Stimulated activated effector memory CD8-positive, alpha-beta T cell treated with anti-CD3 and anti-CD28 coated beads, Interleukin-12 subunit alpha, Interleukin-12 subunit beta, amount 100 ng/mL, for 72 hours (primary cell): ENCODE measurements around the gene TM9SF3.

ENCODE experiments used
- ATAC-seq: fragments of 150-1000 bp; cut with Tn5 transposase; 2 replicates; pipeline ENCODE4 v1.10.0; 2021
- DNase-seq, 2 donors: peaks; one replicate each; pipeline ENCODE4 v3.0.0; 2021 to 2022; ENCODE audit warnings: low spot score in 2 of 2
- H3K27ac Mint-ChIP-seq: one replicate; pipeline ENCODE4 v1.8.0; 2022; ENCODE audit warnings: mild to moderate bottlenecking, mixed read lengths
- H3K36me3 Mint-ChIP-seq: one replicate; pipeline ENCODE4 v1.8.0; 2022; ENCODE audit warnings: mild to moderate bottlenecking, mixed read lengths
- H3K4me1 Mint-ChIP-seq: one replicate; pipeline ENCODE4 v1.8.0; 2022; ENCODE audit warnings: mixed read lengths
- H3K4me3 Mint-ChIP-seq: one replicate; pipeline ENCODE4 v1.8.0; 2022; ENCODE audit warnings: mild to moderate bottlenecking, mixed read lengths
- H3K9me3 Mint-ChIP-seq: one replicate; pipeline ENCODE4 v1.8.0; 2022; ENCODE audit warnings: mixed read lengths

The TM9SF3 gene

DNA sequence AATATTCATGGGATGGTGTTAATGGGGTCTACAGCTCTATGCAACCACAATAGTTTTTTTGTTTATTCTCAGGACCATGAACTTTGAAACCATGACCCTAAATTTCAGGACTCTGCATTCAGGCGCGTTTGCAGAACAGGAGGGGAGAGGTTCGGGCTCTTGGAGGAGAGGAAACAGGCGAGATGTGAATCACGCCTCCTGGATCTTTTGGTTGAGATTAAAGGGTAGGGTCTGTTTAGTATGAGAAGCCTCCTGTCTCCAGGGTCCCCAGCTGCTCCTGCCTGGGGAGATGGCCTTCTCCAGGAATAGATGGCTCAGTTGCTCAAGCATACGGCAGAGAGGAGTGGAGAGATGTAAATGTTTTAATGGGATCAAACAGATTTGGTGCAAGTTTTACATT is 91.3 kb downstream of the TM9SF3 start:
- no peak overlapping the region for H3K27ac Mint-ChIP-seq
- no peak for DNase-seq
- H3K4me3 Mint-ChIP-seq = no peak overlapping the region
- H3K4me1 Mint-ChIP-seq = no peaks in the 10 kb centered on the region
- no peaks in the 10 kb centered on the region for H3K36me3 Mint-ChIP-seq
- H3K9me3 Mint-ChIP-seq = no peaks in the 10 kb centered on the region
- ATAC-seq = no peak

DNA sequence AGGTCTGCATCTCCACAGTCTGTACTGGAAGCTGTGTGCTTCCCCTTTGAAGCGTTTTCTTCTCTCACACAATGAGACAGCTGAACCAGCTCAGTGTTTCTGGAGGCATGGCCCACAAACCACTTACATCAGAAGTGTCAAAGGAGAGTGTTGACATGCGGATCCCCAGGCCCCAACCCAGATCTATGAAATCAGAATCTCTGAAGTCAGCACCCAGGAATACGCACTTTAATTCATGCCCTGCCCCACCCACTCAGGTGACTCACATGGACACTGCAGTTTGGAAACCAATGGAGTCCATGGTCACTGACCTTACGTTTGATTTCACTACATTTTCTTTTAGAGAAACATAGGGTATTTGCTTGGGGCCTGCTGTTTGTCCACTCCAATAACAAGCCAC is 92.1 kb downstream of the TM9SF3 start:
- no peaks in the 10 kb centered on the region for H3K4me1 Mint-ChIP-seq
- H3K9me3 Mint-ChIP-seq = no peaks in the 10 kb centered on the region
- DNase-seq (no peak), ATAC-seq (no peak)
- no peak overlapping the region for H3K4me3 Mint-ChIP-seq
- no peaks in the 10 kb centered on the region for H3K36me3 Mint-ChIP-seq
- no peak overlapping the region for H3K27ac Mint-ChIP-seq

DNA sequence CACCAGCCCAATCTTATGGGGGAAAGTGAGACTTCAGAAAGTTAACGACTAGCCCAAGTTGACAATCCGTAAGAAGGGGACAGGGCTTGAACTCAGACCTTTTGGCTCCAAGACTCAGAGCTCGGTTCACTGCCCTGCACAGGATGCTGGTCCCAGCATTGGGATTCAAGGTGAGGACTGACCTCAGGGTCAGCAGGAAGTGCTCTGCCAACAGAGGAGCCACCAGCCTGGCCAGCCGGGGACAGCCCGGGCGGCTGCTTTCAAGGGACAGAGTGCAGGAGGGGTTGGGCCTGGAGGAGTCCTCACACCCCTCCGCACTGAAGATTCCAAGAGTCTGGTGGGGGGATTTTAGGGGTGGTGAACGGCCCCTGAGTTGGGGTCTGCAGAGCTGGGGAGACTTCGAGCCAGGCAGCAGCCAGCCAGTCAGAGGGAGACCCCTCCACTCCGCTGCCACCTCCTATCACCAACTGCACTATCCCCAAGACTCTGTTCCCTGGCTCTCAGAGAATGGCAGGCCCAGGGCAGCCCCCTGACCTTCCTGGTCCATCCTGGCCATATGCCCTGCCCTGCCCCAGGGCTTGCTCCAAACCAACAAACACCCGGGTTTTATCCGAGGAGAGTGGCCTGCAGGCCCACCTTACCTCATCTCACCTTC is 92.8 kb downstream of the TM9SF3 start:
- H3K4me3 Mint-ChIP-seq = no peak overlapping the region
- H3K9me3 Mint-ChIP-seq = no peaks in the 10 kb centered on the region
- peak; percentile 32 for ATAC-seq

DNA sequence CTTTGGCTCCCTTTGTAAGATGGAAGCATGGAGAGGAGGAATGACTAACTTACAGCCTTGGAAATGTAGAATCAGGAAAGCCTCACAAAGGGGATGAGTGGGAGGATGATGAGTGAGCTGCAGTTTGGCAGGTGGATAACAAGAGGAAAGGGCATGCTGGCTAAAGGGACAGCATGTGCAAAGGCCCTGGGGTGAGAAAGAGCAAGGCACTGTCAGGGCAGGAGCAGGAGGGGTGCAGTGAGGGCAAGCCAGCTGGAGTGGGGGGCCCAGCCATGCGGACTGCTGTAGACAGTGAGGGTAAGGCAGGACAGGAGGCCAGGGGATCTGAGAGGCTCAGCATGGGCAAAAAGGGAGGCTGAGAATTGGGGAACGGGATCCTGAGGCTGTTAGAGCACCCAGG is 93.6 kb downstream of the TM9SF3 start:
- H3K36me3 Mint-ChIP-seq = no peaks in the 10 kb centered on the region
- no peak overlapping the region for H3K4me3 Mint-ChIP-seq
- peak; percentile 35 for ATAC-seq
- no peak overlapping the region for H3K27ac Mint-ChIP-seq
- no peaks in the 10 kb centered on the region for H3K4me1 Mint-ChIP-seq
- no peaks in the 10 kb centered on the region for H3K9me3 Mint-ChIP-seq
- DNase-seq = no peak

More for the DNA sequence above, 92.8 kb downstream of the TM9SF3 start:
- Mint-ChIP-seq H3K4me1 (no peaks in the 10 kb centered on the region), H3K36me3 (no peaks in the 10 kb centered on the region), H3K27ac (no peak overlapping the region)
- no peak for DNase-seq

DNA sequence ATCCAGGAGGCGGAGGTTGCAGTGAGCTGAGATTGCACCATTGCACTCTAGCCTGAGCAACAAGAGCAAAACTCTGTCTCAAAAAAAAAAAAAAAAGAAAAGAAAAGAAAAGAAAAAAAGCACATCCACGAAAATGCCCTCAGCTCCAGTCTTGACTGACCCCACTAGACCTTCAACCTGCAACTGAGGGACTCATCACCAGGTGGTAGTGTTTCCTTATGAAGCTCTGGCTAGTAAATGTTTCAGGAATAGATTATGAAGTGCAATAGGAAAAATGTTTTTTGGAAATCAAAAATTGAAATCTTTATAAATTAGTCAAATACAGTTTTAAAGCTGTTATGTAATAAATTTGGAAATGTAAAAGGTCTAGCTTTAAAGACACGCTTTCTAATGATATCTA is 95.5 kb downstream of the TM9SF3 start:
- DNase-seq = no peak
- Mint-ChIP-seq H3K36me3 (no peaks in the 10 kb centered on the region), H3K27ac (no peak overlapping the region), H3K4me3 (no peak overlapping the region), H3K4me1 (no peaks in the 10 kb centered on the region), H3K9me3 (no peaks in the 10 kb centered on the region)
- ATAC-seq = no peak

DNA sequence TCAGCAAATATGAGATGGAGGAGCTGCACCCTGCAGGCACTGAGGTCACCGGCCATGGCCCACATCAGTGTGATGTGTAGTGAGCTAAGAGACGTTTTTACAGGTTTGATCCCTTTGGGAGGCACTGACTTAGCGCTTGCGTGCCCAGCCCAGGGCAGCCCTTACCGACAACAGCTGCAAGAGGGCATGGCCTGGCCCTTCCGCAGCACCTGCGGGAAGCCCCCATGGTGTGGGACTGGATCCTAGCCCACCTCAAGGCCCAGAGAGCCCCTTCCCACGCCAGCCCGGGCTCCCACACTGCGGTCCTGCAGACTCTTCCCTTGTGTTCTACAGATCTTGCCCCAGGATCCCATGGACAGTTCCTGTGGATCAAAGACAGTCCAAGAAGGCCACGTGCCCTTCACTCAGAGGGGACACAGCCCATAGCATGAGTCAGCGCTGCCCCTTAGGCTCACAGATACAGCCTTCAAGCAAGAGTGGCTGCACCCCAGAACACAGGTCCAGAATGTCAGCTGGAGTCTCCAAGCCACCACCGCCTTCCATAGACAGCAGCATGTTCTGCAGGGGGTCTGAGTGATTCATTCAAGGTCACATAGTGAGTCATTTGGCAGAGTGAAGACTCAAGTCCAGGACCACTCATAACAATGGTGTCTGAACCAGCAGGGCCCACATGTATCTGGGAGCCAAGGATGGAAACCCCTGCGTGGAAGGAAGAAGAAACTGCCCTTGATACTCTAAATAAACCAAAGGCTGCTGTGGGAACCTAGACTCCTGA is 98.5 kb downstream of the TM9SF3 start:
- Mint-ChIP-seq H3K27ac (no peak overlapping the region), H3K9me3 (no peaks in the 10 kb centered on the region), H3K36me3 (no peaks in the 10 kb centered on the region), H3K4me1 (no peaks in the 10 kb centered on the region), H3K4me3 (no peak overlapping the region)
- peak; percentile 43 for ATAC-seq
- DNase-seq = no peak

DNA sequence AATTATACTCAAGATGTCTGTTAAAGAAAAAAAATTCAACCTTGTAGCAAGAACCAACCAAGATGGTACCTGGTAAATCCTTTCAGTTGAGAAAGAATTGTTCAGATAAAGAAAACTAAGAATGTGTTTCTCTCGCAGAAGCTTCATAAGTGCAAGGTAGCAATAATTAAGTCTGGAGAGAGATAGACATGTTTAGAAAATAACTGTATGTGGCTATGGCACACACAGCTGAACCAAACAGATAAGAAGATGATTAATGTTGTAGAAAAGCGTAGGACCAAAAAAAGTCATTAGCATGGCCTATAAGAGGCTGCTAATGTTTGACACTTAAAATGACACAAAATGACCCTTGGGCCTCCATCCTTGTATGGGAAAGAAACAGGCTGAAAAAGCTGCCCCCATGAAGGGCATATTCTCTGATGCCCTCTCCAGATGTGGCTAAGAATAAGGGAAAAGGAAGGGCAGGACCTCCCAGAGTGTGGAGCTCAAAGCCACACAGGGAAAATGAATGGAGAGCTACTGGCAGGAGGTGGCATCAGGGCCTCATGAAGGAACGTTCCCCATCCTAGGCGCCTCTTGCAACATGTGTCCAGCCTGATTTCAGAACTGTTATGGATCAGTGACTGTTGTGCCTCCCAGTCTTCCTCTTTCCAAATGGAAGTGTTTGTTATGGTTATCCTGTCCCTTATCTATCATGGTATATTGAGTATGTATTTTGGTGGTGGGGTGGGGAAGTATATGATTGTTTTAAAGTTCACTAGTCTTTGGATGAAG is 103.8 kb downstream of the TM9SF3 start:
- DNase-seq (no peak), ATAC-seq (no peak)
- Mint-ChIP-seq H3K36me3 (no peaks in the 10 kb centered on the region), H3K4me3 (no peak overlapping the region), H3K9me3 (no peaks in the 10 kb centered on the region), H3K27ac (no peak overlapping the region), H3K4me1 (no peaks in the 10 kb centered on the region)

DNA sequence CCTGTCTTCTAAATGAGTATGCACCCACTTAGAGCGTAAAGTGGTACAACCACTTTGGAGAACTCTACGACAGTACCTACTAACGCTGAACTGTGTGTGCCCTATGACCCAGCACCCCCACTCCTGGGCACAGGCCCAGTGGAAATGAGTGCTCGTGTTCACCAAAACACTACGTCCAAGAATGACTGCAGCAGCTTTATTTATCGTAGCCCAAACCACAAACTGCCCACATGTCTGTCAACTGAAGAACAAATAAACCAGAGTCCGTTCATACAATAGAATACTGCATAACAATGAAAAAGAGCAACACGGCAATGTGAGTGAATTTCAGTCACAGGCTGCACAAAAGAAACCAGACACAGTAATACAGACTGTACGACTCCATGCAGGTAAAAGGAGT is 108.5 kb downstream of the TM9SF3 start:
- Mint-ChIP-seq H3K9me3 (no peaks in the 10 kb centered on the region), H3K4me3 (no peak overlapping the region), H3K4me1 (no peaks in the 10 kb centered on the region), H3K36me3 (no peaks in the 10 kb centered on the region), H3K27ac (no peak overlapping the region)
- ATAC-seq (no peak), DNase-seq (no peak)

DNA sequence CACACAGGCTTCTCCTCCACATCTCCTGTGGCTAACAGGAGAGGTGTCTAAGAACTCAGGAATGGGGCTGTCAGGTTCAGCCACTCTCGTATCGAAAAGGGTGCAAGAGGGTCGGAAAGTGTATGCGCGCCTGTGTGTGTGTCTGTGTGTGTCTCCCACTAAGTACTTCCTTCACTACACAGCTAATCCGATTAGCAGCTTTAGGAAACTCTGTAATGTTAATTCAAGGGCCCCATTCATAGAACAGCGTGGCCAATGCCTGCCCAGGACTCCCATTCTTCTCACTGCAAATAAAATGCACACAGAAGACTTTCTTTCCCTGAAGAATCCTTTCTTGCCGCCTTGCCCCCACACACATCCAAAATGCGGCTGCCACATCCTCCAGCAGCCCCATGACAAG is 112.9 kb downstream of the TM9SF3 start:
- H3K4me3 Mint-ChIP-seq = no peak overlapping the region
- no peak for DNase-seq
- ATAC-seq = no peak

DNA sequence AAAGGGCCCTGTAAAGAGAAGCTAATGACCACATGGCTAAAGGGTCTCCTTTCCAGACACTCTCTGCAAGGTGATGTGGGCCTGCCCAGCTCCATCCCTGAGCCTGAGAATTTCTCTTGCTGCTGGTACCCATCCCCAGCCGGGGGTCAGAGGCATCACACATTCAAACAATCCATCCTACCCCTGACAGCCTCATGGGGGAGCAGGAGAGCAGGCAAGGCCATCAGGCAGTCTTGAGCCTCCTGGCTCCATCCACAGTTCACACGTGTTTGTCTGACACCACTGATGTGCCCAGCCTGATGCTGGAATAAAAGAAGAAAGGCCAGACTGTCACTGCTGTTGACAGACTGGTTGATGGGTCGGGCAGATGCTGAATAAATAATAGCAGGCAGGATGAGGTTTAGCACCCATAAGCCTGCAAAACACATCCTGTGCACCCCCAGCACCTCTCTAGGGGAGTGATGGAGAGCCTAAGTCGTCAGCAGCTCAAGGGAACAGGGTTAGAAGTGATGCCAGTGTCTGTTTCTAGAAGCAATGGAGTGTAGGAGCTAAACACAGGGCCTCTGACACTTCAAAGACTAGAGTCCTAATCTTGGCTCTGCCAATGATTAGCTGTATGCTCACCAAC is 116.6 kb downstream of the TM9SF3 start:
- no peak overlapping the region for H3K4me3 Mint-ChIP-seq
- H3K27ac Mint-ChIP-seq = no peak overlapping the region
- no peaks in the 10 kb centered on the region for H3K36me3 Mint-ChIP-seq
- DNase-seq (peak in 1 of 2 donors; percentile 60), ATAC-seq (peak; percentile 68)
- no peaks in the 10 kb centered on the region for H3K4me1 Mint-ChIP-seq
- no peaks in the 10 kb centered on the region for H3K9me3 Mint-ChIP-seq

More for the DNA sequence above, 112.9 kb downstream of the TM9SF3 start:
- no peaks in the 10 kb centered on the region for H3K9me3 Mint-ChIP-seq
- no peaks in the 10 kb centered on the region for H3K4me1 Mint-ChIP-seq
- H3K27ac Mint-ChIP-seq = no peak overlapping the region
- H3K36me3 Mint-ChIP-seq = no peaks in the 10 kb centered on the region

DNA sequence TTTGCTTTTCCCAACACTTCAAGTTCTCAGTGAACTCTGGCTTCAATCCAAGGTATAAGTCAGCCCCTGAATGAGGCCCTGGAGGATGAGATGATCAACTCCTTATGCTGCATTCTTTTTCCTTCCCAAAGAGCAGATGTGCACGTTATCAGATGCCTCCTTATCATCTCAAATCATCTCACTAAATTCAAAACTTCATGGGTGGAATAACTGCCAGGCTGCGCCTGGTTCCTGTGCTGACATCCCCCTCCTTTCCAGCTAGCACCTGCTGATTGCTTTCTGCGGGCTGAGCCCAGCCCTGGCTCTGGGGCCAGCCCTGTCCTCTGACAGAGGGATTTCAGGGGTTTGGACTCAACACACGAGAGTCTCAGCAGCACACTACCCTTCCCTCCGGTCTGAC is 118.0 kb downstream of the TM9SF3 start:
- Mint-ChIP-seq H3K4me1 (no peaks in the 10 kb centered on the region), H3K9me3 (no peaks in the 10 kb centered on the region)

More for the DNA sequence above, 118.0 kb downstream of the TM9SF3 start:
- ATAC-seq (no peak), DNase-seq (no peak)
- Mint-ChIP-seq H3K4me3 (no peak overlapping the region), H3K27ac (no peak overlapping the region), H3K36me3 (no peaks in the 10 kb centered on the region)
